WTC11 (cell line): ENCODE measurements around the gene TLE6. TPM values are rescaled to one million over a fixed set of nuclear protein-coding genes. Genes with fewer than 3 reads are reported as not detected.

Experiments
- ATAC-seq: fragments of 200-7000 bp; cut with Tn5 transposase; 2 replicates; pipeline ENCODE4 v1.10.0; 2021; ENCODE audit warnings: mild to moderate bottlenecking, moderate library complexity
- CTCF ChIA-PET: fragments of 300-600 bp; sonication (Branson Sonifier 250); formaldehyde crosslinking; loops from one replicate; lab custom pipeline; 2021; ENCODE audit warnings: antibody characterized with exemption; lab: Charles Lee
- POLR2A ChIA-PET: fragments of 350-600 bp; sonication (Branson Sonifier 250); formaldehyde crosslinking; loops from one replicate; lab custom pipeline; 2021; ENCODE audit warnings: antibody characterized with exemption; lab: Charles Lee
- DNase-seq: peaks from one replicate; pipeline ENCODE4 v3.0.0; 2021; ENCODE audit warnings: low spot score
- H3K27ac Mint-ChIP-seq: 2 replicates; pipeline ENCODE4 v1.8.0; 2021; ENCODE audit warnings: mixed read lengths
- H3K27me3 Mint-ChIP-seq: 2 replicates; pipeline ENCODE4 v1.8.0; 2021; ENCODE audit warnings: low read depth, mild to moderate bottlenecking, moderate library complexity, mixed read lengths
- H3K36me3 Mint-ChIP-seq: 2 replicates; pipeline ENCODE4 v1.8.0; 2021; ENCODE audit warnings: mixed read lengths
- H3K4me1 Mint-ChIP-seq: 2 replicates; pipeline ENCODE4 v1.8.0; 2022; ENCODE audit warnings: mixed read lengths
- H3K4me3 Mint-ChIP-seq: 2 replicates; pipeline ENCODE4 v1.8.0; 2021; ENCODE audit warnings: mild to moderate bottlenecking, moderate library complexity, mixed read lengths
- H3K9me3 Mint-ChIP-seq: 2 replicates; pipeline ENCODE4 v1.8.0; 2021; ENCODE audit warnings: mixed read lengths
- ATF1 ChIP-seq: sonication (generic); formaldehyde crosslinking; IDR thresholded peaks from 2 replicates; pipeline ENCODE4 v1.8.1; 2023; ENCODE audit warnings: mild to moderate bottlenecking, moderate library complexity, missing genetic modification reagents
- ETV6 ChIP-seq: sonication (generic); formaldehyde crosslinking; IDR thresholded peaks from 2 replicates; pipeline ENCODE4 v1.8.1; 2022; ENCODE audit warnings: mild to moderate bottlenecking, missing genetic modification reagents
- FOXP1 ChIP-seq: sonication (generic); formaldehyde crosslinking; IDR thresholded peaks from 2 replicates; pipeline ENCODE4 v1.8.0; 2022; ENCODE audit warnings: missing genetic modification reagents, mild to moderate bottlenecking, moderate library complexity, borderline replicate concordance
- JAZF1 ChIP-seq: fragments of 250-450 bp; sonication (Bioruptor Pico); IDR thresholded peaks from 2 replicates; pipeline ENCODE4 v1.9.0; 2021; ENCODE audit warnings: moderate library complexity, mild to moderate bottlenecking, inconsistent platforms
- NFE2L1 ChIP-seq: sonication (generic); formaldehyde crosslinking; IDR thresholded peaks from 2 replicates; pipeline ENCODE4 v1.8.1; 2023; ENCODE audit warnings: missing genetic modification reagents
- PRRX2 ChIP-seq: fragments of 250-450 bp; sonication (Bioruptor Pico); IDR thresholded peaks from 2 replicates; pipeline ENCODE4 v1.8.0; 2021; ENCODE audit warnings: mild to moderate bottlenecking
- SMAD3 ChIP-seq: sonication (generic); formaldehyde crosslinking; IDR thresholded peaks from 2 replicates; pipeline ENCODE4 v1.8.0; 2022; ENCODE audit warnings: missing genetic modification reagents, mild to moderate bottlenecking, borderline replicate concordance
- TCF7 ChIP-seq: sonication (generic); formaldehyde crosslinking; IDR thresholded peaks from 2 replicates; pipeline ENCODE4 v1.8.0; 2022; ENCODE audit warnings: mild to moderate bottlenecking, low read depth, missing genetic modification reagents, moderate library complexity
- ZNF317 ChIP-seq: sonication (generic); formaldehyde crosslinking; IDR thresholded peaks from 2 replicates; pipeline ENCODE4 v1.8.1; 2023; ENCODE audit warnings: low read depth, mild to moderate bottlenecking, moderate library complexity, missing genetic modification reagents, borderline replicate concordance
- ZNF396 ChIP-seq: fragments of 250-450 bp; sonication (Bioruptor Pico); IDR thresholded peaks from 2 replicates; pipeline ENCODE4 v1.8.0; 2021; ENCODE audit warnings: mild to moderate bottlenecking, moderate library complexity, borderline replicate concordance
- total RNA-seq: library from RNA; stranded (reverse); gene quantifications from 3 replicates; pipeline ENCODE4 v1.2.3, GENCODE V29; 2021
- TF ChIP-seq, protein P1 (sequence below): fragments of 250-450 bp; sonication (Bioruptor Pico); IDR thresholded peaks from 2 replicates; pipeline ENCODE4 v1.9.0; 2021; ENCODE audit warnings: mild to moderate bottlenecking
- TF ChIP-seq, protein P2 (sequence below): sonication (generic); formaldehyde crosslinking; IDR thresholded peaks from 2 replicates; pipeline ENCODE4 v1.8.0; 2023; ENCODE audit warnings: missing genetic modification reagents, mild to moderate bottlenecking, borderline replicate concordance
- TF ChIP-seq, protein P3 (sequence below): sonication (generic); formaldehyde crosslinking; IDR thresholded peaks from 2 replicates; pipeline ENCODE4 v1.8.1; 2022; ENCODE audit warnings: mild to moderate bottlenecking, missing genetic modification reagents, moderate library complexity, borderline replicate concordance
- TF ChIP-seq, protein P4 (sequence below): sonication (generic); formaldehyde crosslinking; IDR thresholded peaks from 2 replicates; pipeline ENCODE4 v1.8.1; 2023; ENCODE audit warnings: mild to moderate bottlenecking, missing genetic modification reagents
- TF ChIP-seq, protein P5 (sequence below): sonication (generic); formaldehyde crosslinking; IDR thresholded peaks from 2 replicates; pipeline ENCODE4 v1.8.1; 2022; ENCODE audit warnings: low read depth, mild to moderate bottlenecking, moderate library complexity, missing genetic modification reagents, borderline replicate concordance
- TF ChIP-seq, protein P6 (sequence below): fragments of 200-600 bp; IDR thresholded peaks from 2 replicates; pipeline ENCODE4 v1.8.0; 2022; ENCODE audit warnings: antibody characterized with exemption
- TF ChIP-seq, protein P7 (sequence below): sonication (generic); formaldehyde crosslinking; IDR thresholded peaks from 2 replicates; pipeline ENCODE4 v1.8.1; 2023; ENCODE audit warnings: mild to moderate bottlenecking, missing genetic modification reagents, borderline replicate concordance
- TF ChIP-seq, protein P8 (sequence below): fragments of 250-450 bp; sonication (Bioruptor Pico); conservative IDR thresholded peaks from 2 replicates; pipeline ENCODE4 v1.9.0; 2021; ENCODE audit warnings: mild to moderate bottlenecking

Gene TLE6
- total RNA-seq, 1 experiment from 2014 or later, result 3.1 TPM

DNA sequence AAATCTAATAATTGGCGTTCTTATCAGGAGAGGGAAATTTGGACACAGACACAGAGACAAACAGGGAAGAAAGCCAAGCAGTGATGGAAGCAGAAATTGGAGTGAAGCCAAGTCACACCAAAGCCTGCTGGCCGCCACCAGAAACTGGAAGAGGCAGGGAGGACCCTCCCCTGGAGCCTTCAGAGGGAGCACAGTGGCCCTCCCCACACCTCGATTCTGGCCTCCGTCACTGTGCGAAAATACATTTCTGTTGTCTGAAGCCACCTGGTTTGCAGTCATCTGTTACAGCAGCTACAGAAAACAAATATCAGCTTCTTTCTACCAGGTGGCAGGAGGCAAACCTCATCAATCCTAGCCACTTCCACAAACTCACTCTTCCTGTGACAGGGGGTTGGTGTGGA, 8.3 kb upstream of the TLE6 start:
- POLR2A ChIA-PET, result interaction anchor here (0.7 kb wide), 1 partner anchor 730 kb away, joined by 4 read pairs; no protein-coding TSS in a partner anchor
- no peak for TF ChIP-seq NFE2L1 (CRISPR knock-in tag)
- TF ChIP-seq TCF7, result no peak
- TF ChIP-seq JAZF1 (CRISPR knock-in tag), result no peak
- no peak for TF ChIP-seq PRRX2 (CRISPR knock-in tag)
- TF ChIP-seq ETV6 (CRISPR knock-in tag), result no peak
- no peak for TF ChIP-seq ZNF317 (CRISPR knock-in tag)
- no peak for TF ChIP-seq ATF1 (CRISPR knock-in tag)
- TF ChIP-seq, protein P1, sequence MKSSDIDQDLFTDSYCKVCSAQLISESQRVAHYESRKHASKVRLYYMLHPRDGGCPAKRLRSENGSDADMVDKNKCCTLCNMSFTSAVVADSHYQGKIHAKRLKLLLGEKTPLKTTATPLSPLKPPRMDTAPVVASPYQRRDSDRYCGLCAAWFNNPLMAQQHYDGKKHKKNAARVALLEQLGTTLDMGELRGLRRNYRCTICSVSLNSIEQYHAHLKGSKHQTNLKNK (CRISPR knock-in tag), result no peak
- TF ChIP-seq, protein P2, sequence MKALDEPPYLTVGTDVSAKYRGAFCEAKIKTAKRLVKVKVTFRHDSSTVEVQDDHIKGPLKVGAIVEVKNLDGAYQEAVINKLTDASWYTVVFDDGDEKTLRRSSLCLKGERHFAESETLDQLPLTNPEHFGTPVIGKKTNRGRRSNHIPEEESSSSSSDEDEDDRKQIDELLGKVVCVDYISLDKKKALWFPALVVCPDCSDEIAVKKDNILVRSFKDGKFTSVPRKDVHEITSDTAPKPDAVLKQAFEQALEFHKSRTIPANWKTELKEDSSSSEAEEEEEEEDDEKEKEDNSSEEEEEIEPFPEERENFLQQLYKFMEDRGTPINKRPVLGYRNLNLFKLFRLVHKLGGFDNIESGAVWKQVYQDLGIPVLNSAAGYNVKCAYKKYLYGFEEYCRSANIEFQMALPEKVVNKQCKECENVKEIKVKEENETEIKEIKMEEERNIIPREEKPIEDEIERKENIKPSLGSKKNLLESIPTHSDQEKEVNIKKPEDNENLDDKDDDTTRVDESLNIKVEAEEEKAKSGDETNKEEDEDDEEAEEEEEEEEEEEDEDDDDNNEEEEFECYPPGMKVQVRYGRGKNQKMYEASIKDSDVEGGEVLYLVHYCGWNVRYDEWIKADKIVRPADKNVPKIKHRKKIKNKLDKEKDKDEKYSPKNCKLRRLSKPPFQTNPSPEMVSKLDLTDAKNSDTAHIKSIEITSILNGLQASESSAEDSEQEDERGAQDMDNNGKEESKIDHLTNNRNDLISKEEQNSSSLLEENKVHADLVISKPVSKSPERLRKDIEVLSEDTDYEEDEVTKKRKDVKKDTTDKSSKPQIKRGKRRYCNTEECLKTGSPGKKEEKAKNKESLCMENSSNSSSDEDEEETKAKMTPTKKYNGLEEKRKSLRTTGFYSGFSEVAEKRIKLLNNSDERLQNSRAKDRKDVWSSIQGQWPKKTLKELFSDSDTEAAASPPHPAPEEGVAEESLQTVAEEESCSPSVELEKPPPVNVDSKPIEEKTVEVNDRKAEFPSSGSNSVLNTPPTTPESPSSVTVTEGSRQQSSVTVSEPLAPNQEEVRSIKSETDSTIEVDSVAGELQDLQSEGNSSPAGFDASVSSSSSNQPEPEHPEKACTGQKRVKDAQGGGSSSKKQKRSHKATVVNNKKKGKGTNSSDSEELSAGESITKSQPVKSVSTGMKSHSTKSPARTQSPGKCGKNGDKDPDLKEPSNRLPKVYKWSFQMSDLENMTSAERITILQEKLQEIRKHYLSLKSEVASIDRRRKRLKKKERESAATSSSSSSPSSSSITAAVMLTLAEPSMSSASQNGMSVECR (CRISPR knock-in tag), result no peak
- no peak for TF ChIP-seq ZNF396 (CRISPR knock-in tag)
- TF ChIP-seq, protein P3, sequence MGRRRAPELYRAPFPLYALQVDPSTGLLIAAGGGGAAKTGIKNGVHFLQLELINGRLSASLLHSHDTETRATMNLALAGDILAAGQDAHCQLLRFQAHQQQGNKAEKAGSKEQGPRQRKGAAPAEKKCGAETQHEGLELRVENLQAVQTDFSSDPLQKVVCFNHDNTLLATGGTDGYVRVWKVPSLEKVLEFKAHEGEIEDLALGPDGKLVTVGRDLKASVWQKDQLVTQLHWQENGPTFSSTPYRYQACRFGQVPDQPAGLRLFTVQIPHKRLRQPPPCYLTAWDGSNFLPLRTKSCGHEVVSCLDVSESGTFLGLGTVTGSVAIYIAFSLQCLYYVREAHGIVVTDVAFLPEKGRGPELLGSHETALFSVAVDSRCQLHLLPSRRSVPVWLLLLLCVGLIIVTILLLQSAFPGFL (CRISPR knock-in tag), result no peak
- TF ChIP-seq, protein P4, sequence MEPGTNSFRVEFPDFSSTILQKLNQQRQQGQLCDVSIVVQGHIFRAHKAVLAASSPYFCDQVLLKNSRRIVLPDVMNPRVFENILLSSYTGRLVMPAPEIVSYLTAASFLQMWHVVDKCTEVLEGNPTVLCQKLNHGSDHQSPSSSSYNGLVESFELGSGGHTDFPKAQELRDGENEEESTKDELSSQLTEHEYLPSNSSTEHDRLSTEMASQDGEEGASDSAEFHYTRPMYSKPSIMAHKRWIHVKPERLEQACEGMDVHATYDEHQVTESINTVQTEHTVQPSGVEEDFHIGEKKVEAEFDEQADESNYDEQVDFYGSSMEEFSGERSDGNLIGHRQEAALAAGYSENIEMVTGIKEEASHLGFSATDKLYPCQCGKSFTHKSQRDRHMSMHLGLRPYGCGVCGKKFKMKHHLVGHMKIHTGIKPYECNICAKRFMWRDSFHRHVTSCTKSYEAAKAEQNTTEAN (CRISPR knock-in tag), result no peak
- TF ChIP-seq, protein P5, sequence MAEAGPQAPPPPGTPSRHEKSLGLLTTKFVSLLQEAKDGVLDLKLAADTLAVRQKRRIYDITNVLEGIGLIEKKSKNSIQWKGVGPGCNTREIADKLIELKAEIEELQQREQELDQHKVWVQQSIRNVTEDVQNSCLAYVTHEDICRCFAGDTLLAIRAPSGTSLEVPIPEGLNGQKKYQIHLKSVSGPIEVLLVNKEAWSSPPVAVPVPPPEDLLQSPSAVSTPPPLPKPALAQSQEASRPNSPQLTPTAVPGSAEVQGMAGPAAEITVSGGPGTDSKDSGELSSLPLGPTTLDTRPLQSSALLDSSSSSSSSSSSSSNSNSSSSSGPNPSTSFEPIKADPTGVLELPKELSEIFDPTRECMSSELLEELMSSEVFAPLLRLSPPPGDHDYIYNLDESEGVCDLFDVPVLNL (CRISPR knock-in tag), result no peak
- TF ChIP-seq, protein P6, sequence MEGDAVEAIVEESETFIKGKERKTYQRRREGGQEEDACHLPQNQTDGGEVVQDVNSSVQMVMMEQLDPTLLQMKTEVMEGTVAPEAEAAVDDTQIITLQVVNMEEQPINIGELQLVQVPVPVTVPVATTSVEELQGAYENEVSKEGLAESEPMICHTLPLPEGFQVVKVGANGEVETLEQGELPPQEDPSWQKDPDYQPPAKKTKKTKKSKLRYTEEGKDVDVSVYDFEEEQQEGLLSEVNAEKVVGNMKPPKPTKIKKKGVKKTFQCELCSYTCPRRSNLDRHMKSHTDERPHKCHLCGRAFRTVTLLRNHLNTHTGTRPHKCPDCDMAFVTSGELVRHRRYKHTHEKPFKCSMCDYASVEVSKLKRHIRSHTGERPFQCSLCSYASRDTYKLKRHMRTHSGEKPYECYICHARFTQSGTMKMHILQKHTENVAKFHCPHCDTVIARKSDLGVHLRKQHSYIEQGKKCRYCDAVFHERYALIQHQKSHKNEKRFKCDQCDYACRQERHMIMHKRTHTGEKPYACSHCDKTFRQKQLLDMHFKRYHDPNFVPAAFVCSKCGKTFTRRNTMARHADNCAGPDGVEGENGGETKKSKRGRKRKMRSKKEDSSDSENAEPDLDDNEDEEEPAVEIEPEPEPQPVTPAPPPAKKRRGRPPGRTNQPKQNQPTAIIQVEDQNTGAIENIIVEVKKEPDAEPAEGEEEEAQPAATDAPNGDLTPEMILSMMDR, result no peak
- TF ChIP-seq, protein P7, sequence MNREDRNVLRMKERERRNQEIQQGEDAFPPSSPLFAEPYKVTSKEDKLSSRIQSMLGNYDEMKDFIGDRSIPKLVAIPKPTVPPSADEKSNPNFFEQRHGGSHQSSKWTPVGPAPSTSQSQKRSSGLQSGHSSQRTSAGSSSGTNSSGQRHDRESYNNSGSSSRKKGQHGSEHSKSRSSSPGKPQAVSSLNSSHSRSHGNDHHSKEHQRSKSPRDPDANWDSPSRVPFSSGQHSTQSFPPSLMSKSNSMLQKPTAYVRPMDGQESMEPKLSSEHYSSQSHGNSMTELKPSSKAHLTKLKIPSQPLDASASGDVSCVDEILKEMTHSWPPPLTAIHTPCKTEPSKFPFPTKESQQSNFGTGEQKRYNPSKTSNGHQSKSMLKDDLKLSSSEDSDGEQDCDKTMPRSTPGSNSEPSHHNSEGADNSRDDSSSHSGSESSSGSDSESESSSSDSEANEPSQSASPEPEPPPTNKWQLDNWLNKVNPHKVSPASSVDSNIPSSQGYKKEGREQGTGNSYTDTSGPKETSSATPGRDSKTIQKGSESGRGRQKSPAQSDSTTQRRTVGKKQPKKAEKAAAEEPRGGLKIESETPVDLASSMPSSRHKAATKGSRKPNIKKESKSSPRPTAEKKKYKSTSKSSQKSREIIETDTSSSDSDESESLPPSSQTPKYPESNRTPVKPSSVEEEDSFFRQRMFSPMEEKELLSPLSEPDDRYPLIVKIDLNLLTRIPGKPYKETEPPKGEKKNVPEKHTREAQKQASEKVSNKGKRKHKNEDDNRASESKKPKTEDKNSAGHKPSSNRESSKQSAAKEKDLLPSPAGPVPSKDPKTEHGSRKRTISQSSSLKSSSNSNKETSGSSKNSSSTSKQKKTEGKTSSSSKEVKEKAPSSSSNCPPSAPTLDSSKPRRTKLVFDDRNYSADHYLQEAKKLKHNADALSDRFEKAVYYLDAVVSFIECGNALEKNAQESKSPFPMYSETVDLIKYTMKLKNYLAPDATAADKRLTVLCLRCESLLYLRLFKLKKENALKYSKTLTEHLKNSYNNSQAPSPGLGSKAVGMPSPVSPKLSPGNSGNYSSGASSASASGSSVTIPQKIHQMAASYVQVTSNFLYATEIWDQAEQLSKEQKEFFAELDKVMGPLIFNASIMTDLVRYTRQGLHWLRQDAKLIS, result no peak
- TF ChIP-seq, protein P8, sequence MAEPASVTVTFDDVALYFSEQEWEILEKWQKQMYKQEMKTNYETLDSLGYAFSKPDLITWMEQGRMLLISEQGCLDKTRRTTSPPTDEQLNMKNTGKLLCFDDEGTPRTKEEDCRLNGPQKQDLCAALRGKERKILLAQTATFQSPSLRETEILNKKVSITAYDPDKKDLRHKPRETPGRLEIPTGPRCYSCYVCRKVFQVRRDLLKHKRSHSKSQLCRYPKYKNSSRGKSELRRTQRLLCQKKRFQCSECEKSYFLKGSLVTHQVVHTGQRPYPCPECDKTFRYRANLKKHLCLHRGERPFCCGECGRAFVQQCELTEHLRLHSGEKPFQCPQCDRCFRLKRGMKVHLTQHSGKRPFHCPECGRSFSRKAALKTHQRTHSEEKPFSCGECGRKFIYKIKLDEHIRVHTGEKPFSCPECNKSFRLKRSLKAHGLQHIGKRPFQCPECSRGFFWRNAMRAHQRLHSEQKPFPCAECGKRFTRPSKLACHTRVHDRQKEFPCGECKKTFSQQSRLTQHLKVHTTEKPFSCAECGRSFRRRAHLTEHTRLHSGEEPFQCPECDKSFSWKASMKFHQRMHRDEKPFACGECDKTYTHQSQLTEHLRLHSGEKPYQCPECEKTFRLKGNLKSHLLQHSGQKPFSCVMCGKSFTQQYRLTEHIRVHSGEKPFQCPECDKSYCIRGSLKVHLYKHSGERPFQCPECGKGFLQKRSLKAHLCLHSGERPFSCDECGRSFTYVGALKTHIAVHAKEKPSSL (CRISPR knock-in tag), result no peak
- no peak for TF ChIP-seq FOXP1 (CRISPR knock-in tag)
- TF ChIP-seq SMAD3, result no peak

More for the DNA sequence above, 8.3 kb upstream of the TLE6 start:
- no peak overlapping the region for H3K27ac Mint-ChIP-seq
- DNase-seq (no peak), ATAC-seq (no peak)
- CTCF ChIA-PET, result interaction anchor here (0.6 to 0.9 kb wide), 3 partner anchors 135 to 255 kb away, joined by 3 to 4 read pairs (median 3); no protein-coding TSS in a partner anchor
- H3K36me3 Mint-ChIP-seq, result no peaks in the 10 kb centered on the region
- no peaks in the 10 kb centered on the region; the same call in 1 of the 2 replicates for H3K27me3 Mint-ChIP-seq
- no peaks in the 10 kb centered on the region for H3K9me3 Mint-ChIP-seq
- H3K4me3 Mint-ChIP-seq, result no peak overlapping the region
- 0 out of 2 replicates have a peak, but pooled peaks cover 3% of the 10 kb centered on the region for H3K4me1 Mint-ChIP-seq
